Measurements from ENCODE around the gene GPX6.
"Not testable (repeated sequence)": the region's sequence is repeated elsewhere in the genome, so short reads cannot be mapped to it uniquely, and the experiment has no call there.

GPX6 gene

DNA sequence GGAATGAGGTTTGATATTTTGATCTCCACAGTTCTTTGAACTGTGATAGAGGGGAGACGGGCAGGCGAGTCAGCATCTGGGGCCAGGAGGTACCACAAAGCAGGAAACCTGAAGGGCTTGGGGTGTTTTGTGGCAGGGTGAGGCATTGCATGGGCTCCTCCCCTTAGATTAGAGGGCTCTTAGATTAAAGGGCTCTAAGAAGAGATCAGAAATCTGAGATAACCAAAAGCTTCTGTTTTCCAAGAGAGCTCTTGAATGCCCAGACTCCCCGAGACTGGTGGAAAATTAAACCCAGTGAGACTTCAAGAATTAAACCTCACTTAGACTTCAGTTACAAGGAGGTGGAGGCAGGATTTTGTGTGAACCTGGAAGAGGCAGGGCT lies 7.6 kb upstream of the GPX6 start:
- no peak for DNase-seq

DNA sequence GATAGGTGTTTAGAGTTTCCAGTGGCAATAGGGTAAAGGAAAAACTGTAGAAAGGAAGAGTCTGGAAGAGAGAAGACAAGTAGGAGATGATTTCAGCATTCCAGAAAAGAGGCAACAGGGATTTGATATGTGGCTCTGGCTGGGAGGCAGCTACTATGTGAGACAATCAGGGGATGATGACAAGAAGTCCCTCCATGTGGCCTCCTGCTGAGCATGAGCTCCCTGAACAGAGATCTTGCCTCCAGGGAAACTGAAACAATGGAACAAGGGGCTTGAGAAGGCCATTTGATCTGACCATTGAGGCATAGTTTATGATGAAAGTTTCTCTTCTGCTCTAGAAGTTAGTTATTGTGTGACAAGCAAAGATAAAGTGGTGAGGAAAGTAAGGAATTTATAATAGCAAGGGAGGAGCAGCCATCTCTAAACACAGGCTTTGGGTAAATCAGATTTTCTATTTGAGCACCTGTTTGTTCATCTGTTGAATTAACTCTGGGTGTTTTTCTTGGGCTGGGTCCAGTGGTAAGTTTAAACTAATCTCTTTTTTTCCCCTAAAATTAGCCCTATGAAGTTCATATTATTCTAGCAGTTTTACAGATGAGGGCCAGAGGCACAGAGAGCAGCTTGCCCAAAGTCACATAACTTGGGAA lies 7.1 kb upstream of the GPX6 start:
- no peak for DNase-seq

DNA sequence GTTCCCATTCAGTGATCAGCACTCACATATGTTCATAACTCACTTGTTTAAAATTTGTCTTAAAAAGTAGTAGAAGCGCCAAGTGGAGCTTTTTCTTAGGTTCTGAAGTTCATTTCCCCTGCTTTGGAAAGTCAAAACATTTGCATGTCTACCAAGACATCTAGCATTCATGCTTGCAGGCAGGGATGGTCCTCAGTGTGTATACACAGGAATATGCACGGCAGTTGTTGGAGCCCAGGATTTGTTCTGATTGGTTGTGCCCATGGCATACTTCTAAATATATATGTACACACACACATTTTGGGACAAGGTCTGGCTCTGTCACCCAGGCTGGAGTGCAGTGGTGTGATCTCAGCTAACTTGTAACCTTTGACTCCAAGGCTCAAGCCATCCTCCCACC lies 2.4 kb upstream of the GPX6 start:
- DNase-seq: no peak

DNA sequence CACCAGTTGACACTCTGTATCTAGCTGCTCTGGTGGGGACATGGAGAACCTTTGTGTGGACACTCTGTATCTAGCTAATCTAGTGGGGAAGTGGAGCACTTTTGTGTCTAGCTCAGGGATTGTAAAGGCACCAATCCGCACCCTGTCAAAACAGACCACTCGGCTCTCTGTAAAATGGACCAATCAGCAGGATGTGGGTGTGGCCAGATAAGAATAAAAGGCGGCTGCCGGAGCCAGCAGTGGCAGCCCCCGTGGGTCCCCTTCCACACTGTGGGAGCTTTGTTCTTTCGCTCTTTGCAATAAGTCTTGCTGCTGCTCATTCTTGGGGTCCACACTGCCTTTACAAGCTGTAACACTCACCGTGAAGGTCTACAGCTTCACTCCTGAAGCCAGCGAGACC lies 3.2 kb downstream of the GPX6 start:
- DNase-seq: not testable (repeated sequence)

DNA sequence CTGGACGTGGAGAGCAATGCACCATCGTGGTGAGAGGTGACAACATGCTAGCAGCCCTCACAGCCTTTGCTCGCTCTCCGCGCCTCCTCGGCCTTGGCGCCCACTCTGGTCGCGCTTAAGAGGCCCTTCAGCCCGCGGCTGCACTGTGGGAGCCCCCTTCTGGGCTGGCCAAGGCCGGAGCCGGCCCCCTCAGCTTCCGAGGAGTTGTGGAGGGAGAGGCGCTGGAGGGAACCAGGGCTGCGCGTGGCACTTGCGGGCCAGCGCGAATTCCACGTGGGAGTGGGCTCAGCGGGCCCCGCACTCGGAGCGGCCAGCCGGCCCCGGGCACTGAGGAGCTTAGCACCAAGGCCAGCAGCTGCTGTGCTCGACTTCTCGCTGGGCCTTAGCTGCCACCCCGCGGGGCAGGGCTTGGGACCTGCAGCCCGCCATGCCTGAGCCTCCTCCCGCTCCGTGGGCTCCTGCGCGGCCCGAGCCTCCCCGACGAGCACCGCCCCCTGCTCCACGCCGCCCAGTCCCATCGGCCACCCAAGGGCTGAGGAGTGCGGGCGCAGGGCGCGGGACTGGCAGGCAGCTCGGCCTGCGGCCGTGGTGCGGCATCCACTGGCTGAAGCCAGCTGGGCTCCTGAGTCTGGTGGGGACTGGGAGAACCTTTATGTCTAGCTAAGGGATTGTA lies 3.8 kb downstream of the GPX6 start:
- no peak for DNase-seq

DNA sequence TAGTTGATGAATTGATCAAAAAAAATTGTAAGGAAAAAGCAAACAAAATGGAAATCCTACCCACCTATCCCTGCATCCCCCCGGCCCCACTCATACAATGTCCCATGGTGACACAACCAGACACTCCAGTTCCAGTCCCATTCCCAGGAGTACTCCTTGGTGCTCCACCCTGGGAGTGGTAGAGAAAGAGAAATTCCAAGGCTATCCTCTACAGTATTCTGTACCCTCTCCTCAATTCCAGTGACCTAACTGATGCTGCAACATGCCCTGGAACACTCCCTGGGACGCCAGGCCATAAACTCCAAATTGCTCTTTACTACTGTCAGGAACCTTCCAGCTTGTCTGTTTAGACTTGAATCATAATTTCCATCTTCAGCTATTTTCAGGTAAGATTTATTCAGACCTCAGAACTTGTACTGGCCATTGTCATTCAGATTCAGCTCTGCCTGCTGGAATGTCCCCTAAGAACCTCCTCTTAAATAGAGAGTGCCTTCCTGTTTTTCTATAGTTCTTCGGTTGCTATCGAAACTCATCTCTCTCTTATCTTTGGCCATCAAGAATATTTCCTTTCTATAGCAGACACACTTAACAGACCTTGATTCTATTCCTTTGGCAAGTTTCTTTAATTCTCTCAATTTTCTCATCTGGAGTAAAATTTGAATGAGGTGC lies 8.7 kb downstream of the GPX6 start:
- DNase-seq: no peak

DNA sequence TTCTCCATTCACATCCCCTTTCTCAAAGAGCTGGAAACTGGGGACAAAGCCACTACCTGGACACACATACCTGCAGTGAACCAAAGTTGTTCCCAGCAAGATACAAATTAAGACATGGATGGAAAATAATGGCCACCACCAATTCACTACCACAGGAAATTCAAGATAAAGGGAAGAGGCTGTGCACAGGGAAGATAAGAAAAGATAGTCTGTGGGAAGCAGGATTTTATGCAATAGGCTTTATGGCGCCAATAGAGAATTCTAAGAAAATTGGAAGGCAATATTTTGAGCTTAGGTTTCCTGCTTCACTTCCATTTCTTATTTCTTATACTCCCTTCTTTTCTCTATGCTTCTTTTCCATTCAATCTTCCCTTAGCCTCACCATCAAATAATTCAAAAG lies 9.9 kb downstream of the GPX6 start:
- no peak for DNase-seq

DNA sequence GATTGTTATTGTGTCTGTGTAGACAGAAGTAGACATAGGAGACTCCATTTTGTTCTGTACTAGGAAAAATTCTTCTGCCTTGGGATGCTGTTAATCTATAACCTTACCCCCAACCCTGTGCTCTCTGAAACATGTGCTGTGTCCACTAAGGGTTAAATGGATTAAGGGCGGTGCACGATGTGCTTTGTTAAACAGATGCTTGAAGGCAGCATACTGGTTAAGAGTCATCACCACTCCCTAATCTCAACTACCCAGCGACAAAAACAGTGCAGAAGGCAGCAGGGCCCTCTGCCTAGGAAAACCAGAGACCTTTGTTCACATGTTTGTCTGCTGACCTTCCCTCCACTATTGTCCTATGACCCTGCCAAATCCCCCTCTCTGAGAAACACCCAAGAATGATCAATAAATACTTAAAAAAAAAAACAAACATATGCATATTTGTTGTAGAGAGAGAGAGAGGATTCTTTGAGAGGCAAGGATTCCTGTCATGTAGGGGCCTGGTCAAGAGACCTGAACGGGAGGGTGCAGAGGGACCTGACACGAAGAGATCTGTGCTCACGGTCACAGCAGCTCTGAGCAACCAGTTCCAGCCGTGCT lies 12.8 kb downstream of the GPX6 start:
- DNase-seq: not testable (repeated sequence)

DNA sequence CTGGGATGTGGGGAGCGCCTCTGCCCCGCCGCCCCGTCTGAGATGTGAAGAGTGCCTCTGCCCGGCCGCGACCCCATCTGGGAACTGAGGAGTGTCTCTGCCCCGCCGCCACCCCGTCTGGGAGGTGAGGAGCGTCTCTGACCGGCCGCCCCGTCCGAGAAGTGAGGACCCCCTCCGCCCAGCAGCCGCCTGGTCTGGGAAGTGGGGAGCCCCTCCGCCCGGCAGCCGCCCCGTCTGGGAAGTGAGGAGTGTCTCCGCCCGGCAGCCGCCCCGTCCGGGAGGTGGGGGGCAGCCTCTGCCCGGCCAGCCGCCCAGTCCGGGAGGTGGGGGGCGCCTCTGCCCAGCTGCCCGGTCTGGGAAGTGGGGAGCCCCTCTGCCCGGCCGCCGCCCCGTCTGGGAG lies 13.5 kb downstream of the GPX6 start:
- DNase-seq: not testable (repeated sequence)

DNA sequence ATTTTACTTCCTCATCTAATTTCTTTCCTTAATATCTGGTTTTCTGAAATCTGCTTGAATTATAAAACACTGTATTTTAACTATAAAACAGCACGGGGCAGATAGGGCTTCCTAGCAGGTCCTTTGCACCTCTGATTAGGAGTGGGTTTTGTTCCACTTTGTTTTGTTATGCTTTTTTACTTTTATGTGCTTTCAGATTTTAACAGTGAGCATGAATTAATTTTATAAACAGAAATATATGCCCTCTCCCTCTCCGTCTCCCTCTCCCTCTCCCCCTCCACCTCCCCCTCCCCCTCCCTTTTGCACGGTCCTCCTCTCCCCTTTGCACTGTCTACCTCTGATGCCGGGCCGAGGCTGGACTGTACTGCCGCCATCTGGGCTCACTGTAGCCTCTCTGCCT lies 14.3 kb downstream of the GPX6 start:
- DNase-seq: no peak

DNA sequence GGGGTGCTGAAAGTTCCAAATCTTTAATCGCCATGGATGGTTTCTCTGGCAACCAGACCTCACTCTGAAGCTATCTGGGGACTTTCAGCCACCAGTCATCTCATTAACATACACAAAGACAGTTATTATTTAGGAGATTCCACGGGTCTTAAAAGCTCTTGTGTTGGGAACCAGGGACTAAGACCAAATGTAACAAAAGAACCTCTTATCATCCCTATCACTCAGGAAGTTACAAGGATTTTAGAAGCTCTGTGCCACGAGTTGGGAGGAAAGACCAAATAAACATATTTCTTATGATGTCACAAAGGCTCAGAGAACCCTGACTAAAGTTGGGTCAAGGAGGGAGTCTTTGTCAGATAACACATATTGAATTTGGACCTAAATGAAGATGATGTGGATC lies 17.7 kb downstream of the GPX6 start:
- no peak for DNase-seq

DNA sequence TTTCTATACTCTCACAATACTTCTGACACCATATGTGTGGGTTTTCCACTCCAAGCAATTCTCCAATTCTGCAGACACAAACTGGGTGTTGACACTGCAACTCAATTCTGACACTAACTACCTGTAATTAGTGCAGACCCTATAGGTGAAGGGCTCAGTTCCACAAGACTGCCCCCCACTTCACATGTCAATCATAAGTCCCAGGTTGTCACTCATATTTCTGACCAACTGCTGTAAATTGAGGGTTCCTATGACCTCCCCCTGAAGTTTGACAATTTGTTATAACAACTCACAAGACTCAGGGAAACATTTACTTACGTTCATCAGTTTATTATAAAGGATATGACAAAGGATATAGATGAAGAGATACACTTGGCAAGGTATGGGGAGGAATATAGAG lies 18.3 kb downstream of the GPX6 start:
- DNase-seq: no peak

DNA sequence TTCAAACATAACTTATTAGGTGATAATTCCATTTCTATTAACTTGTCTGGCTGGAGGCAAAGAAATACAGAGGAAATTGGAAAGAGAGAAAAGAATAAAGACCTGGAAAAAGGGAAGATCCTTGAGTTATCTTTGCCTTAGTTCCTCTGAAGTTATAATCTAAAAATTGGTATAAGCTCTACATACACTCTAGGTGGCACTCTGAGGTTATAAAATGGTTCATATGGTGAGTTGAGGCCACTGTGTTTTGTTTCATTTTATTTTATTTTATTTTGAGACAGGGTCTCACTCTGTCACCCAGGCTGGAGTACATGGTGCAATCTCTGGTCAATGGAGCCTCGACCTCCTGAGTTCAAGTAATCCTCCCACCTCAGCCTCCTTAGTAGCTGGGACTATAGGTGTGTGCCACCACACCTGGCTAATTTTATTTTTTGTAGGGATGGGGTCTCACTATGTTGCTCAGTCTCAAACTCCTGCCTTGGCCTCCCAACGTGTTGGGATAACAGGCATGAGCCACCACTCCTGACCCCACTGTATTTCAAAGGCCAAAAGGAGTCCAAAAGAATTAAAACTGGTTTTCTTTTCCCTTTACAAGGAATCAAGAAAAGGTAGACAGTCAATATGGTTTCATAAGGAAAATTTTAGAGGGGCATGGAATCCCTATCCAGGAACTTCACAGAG lies 19.4 kb downstream of the GPX6 start:
- peak; percentile 23 for DNase-seq

DNA sequence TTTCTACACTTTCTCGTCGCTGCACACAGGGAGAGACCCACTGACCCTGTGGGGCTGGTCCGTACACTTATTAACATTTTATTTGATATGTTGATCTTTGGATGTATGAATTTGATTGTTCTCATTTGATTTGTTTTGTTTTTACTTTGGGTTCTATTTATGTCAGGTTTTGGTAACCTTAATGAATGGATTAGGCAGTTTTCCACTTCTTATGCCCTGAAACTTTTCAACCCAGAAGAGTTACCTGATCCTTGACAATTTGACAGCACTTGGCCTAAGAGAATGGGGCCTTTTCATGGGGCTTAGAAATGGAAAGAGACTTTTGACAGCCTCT lies 23.6 kb downstream of the GPX6 start:
- no peak for DNase-seq

DNA sequence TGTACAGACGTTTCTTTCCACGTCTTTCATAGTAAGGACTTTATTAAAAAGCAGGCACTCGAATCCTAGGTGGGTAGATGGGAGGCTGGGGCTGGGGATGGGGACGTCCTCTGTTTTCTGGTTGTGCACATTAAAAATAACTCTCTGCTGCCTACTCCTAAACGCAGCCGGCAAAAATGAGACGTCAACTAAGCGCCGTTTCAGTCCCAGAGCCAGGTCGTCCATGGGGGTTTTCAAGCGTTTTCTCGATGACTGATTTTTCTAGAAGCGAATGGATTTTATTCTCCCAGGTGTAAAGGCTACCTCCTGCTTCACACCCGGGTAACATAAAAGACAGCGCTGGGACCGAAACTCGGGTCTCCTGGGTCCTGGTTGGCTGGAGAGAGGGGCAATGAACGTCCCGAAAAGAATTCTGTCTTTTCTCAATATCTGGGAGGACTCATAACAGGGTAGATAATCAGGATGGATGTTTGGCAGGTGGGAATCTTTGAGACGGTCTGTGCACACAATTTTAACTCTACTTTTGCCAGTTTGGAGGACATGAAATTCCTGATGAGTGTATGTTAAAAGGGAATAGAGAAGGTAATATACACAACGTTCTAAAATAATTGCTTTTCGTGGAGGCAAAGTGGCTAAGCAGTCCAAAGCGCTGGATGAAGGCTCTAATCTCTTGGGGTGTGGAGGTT lies 25.2 kb downstream of the GPX6 start:
- no peak for DNase-seq

DNA sequence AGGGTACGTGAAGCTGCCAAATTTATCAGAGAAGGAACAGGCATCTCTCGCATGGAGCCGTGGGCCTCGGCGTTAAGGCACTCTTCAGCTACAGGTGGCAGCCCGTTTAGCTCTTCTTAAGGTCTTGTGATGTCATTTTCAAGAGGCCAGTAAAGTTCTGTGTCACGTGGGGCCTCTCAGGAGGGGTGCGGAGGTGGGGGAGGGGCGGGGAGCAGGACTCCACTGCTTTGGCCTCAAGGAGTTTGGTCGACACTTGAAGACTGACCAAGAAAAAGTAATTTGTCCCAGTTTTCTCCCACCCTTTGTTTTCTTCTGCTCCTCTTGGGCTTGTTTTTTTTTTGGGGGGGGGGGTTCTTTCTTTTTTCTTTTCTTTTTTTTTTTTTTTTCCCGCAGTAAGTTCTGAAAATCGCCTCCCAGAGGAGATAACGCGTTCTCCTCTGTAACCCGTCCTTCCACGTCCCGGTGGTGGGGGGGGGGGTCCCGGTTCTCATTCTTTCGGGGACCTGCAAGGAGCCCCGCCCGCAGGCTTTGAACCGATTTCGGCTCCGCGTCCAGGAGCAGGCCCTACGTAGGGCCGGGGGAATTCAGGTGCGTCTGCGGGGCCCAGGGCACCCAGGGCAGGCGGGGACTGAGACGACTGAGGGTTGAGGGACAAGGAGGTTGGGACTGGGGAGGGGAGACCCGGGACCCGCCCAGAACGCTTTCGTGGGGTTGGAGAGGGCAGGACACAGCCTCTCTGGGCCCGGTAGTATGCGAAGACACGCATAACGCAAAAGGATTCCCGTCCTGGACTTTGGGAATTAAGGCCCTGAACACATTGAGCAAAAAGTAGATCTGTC lies 26.0 kb downstream of the GPX6 start:
- peak; percentile 10 for DNase-seq

DNA sequence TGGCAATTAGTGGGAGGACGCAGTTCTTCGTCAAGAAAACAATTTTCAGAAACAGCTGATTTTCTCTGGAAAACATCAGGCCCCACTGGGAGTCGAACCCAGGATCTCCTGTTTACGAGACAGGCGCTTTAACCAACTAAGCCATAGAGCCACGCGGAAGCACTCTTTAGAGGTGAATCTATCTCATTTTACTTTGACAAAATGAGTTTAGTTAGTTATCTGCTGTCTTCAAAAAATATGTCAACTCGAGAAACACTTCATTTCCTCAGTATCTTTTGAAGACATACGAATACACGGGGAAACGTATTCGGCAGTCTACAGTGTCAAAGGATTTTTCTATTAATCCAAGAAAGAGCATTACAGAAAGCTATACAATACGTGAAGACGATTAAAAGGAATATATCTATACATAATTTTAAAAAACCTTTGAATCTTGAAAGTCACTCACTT lies 26.7 kb downstream of the GPX6 start:
- DNase-seq: no peak

DNA sequence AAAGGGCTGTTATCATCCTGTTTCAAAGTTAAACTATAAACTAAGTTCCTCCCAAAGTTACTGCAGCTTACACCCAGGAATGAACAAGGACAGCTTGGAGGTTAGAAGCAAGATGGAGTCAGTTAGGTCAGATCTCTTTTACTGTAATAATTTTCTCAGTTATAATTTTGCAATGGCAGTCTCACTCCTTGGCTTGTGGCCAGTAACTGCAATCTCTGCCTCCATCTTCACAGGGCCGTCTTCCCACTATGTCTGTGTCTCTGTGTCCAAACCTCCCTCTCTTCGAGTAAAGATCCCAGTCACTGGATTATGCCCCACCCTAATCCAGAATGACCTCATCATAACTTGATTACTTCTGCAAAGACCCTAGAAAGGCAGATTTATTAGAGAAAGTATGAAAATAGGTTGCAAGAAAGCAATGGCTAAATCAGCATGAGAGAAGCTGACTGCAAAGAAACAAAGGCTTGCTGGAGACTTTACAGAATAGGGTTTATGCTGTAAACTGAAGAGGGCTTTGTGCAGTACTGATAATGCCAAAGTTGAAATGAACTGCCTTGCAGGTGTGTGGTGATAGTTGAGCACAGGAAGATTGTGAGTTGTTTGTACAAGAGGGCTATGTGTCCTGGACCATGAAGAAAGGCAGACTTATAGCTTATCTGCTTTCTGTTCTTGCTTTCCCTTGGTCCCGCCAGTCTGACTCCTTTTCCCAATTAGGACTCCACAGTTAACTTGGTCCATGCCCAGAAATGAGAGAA lies 28.4 kb downstream of the GPX6 start:
- DNase-seq: no peak

DNA sequence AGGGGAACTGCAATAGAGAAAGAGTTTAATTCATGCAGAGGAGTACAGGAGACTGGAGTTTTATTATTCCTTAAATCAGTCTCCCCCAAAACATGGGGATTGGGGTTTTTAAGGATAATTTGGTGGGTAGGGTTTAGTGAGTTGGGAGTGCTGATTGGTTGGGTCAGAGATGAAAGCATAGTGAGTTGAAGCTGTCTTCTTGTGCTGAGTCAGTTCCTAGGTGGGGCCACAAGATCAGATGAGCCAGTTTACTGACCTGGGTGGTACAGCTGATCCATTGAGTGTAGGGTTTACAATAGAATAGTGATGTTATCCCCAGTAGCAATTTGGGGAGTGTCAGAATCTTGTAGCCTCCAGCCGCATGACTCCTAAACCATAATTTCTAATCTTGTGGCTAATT lies 29.1 kb downstream of the GPX6 start:
- no peak for DNase-seq

DNA sequence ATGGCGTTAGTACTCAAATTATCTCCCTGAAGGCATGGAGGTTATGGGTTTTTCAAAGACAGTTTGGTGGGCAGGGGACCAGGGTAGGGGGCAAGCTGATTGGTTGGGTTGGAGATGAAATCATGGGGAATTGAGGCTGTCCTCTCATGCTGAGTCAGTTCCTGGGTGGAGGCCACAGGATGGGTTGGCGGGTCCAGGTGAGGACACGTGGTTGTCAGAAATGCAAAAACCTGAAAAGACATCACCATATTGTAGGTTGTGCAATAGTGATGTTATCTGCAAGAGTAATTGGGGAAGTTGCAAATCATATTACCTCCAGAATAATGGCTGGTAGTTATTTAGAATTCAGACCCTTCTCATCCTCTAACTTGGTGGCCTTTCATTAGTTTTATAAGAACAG lies 30.1 kb downstream of the GPX6 start:
- DNase-seq: no peak

DNA sequence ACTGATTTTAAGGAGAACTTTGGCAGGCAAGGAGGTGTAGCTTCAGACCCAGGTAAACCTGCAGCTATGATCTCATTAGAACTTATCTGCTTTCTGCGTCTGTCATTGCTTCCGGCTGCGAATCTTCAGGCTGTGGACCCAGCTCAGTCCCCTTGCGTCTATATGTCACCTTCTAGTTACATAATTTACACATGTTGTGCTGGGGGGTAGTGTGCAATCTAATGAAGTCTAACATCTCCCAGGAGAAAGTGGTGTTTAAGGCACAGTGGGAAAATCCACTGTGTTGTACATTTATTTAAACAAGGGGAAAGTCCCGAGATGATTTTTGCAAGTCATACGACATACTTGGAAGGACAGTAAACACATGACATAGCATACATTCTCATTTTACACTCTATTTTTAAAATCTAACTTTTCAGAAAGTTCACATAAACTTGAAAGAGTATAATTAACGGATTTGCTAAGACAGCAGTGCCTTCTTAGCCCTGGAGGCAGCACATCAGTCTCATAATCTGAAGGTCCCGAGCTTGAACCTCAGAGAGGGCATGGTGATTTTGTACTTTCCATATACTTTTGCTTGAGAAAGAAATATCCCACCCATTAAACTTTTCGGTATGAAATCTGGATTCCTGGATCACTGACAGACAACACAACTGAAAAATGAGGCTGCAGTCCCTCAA lies 35.2 kb downstream of the GPX6 start:
- no peak for DNase-seq

All from NCI-H1105 treated with DMSO at 0.1 percent for 48 hours (cell line).